ENCODE results near the gene BUB1B. TPM values are rescaled to one million over a fixed set of nuclear protein-coding genes. Genes with fewer than 3 reads are reported as not detected.

The BUB1B gene
- total RNA-seq, 1 experiment from 2014 or later: 67.8 TPM

DNA sequence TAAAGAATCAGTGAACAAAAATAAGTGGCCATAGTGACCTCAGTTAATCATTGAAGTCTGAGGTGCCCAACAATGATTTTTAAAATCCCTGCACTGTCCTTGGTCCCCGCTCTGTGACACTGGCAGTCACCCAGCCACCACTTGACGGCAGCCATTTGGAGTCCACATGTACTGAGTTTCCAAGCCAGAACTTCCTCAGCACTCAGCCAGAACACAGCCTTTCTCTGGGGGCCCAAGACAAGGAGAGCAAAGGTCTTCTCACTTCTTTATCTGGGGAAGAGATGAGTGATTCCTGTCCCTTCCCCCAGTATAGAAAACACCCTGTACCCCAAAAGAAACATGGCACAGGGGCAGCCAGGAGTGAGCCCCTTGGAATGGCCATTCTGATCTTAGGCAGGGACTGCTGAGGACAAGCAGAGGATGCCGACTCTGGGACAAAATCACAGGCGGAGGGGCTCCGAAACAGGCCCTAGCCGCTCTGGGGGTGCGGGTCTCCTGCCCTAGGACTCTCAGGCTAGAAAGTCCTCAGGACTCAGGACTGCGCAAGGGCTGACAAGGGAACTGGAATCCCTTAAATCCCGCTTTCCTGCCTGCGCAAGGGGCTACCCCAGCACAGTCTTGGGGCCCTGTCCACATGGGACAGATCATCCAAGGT lies 90.7 kb downstream of the BUB1B start:
- CTCF ChIA-PET: no interaction called here
- no peaks in the 10 kb centered on the region for H3K9me3 ChIP-seq (ENCODE audit: control insufficient read depth, insufficient read depth, low read depth, low read length)
- no peaks in the 10 kb centered on the region; the same call in 1 of the 2 replicates for H3K36me3 ChIP-seq (ENCODE audit: control insufficient read depth, insufficient read depth, low read length)
- POLR2A ChIA-PET: interaction anchor here (1.0 kb wide), 1 partner anchor 63 kb away, joined by 4 read pairs; no protein-coding TSS in a partner anchor
- peaks cover 20% of the 10 kb centered on the region for H3K4me1 ChIP-seq (ENCODE audit: control insufficient read depth, insufficient read depth, low read length)
- intact Hi-C loops (cut with micrococcal nuclease; ENCODE audit: unreplicated experiment): no loop called here
- H3K27me3 ChIP-seq (ENCODE audit: control insufficient read depth, insufficient read depth, low read length): no peaks in the 10 kb centered on the region; the same call in 1 of the 2 replicates
- no peak overlapping the region for H3K4me3 ChIP-seq (ENCODE audit: low read depth in 2 of 2, low read length in 2 of 2)
- no peak overlapping the region for H3K27ac ChIP-seq (ENCODE audit: low read length)
- TF ChIP-seq, protein P1, sequence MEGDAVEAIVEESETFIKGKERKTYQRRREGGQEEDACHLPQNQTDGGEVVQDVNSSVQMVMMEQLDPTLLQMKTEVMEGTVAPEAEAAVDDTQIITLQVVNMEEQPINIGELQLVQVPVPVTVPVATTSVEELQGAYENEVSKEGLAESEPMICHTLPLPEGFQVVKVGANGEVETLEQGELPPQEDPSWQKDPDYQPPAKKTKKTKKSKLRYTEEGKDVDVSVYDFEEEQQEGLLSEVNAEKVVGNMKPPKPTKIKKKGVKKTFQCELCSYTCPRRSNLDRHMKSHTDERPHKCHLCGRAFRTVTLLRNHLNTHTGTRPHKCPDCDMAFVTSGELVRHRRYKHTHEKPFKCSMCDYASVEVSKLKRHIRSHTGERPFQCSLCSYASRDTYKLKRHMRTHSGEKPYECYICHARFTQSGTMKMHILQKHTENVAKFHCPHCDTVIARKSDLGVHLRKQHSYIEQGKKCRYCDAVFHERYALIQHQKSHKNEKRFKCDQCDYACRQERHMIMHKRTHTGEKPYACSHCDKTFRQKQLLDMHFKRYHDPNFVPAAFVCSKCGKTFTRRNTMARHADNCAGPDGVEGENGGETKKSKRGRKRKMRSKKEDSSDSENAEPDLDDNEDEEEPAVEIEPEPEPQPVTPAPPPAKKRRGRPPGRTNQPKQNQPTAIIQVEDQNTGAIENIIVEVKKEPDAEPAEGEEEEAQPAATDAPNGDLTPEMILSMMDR (IDR thresholded peaks at IDR 0.05): no peak
- TF ChIP-seq TCF7L2 (IDR thresholded peaks at IDR 0.05; ENCODE audit: low read depth, low read length) (no peak), POLR2AphosphoS5 (IDR thresholded peaks at IDR 0.05; ENCODE audit: low read depth, low read length) (no peak), REST (IDR thresholded peaks at IDR 0.05; ENCODE audit: insufficient read depth in 1 of 2, low read depth in 2 of 2, low read length in 1 of 2) (no peak), SIN3A (IDR thresholded peaks at IDR 0.05; ENCODE audit: borderline replicate concordance, insufficient read depth, low read depth, low read length) (no peak)
- in situ Hi-C loops (cut with HindIII; ENCODE audit: low pct_unique_long_range_greater_than_20kb, low sequenced_read_pairs): no loop called here
- ATAC-seq (no peak), DNase-seq (ENCODE audit: low read depth, low spot score) (no peak)
- no TSS peak for BruUV-seq (replicated peaks)

GRCh38 chr15:40252141-40252437 lies 91.2 kb downstream of the BUB1B start:
- H3K36me3 ChIP-seq (ENCODE audit: control insufficient read depth, insufficient read depth, low read length): no peaks in the 10 kb centered on the region; the same call in 1 of the 2 replicates
- intact Hi-C loops (cut with micrococcal nuclease; ENCODE audit: unreplicated experiment): no loop called here
- CTCF ChIA-PET: no interaction called here
- no TSS peak for BruUV-seq (replicated peaks)
- H3K9me3 ChIP-seq (ENCODE audit: control insufficient read depth, insufficient read depth, low read depth, low read length): no peaks in the 10 kb centered on the region
- peak overlapping the region; percentile 48 to 52 for H3K4me3 ChIP-seq (ENCODE audit: low read depth in 2 of 2, low read length in 2 of 2)
- TF ChIP-seq SIN3A (IDR thresholded peaks at IDR 0.05; ENCODE audit: borderline replicate concordance, insufficient read depth, low read depth, low read length): no peak
- TF ChIP-seq REST (IDR thresholded peaks at IDR 0.05; ENCODE audit: insufficient read depth in 1 of 2, low read depth in 2 of 2, low read length in 1 of 2): no peak
- no peak for TF ChIP-seq POLR2AphosphoS5 (IDR thresholded peaks at IDR 0.05; ENCODE audit: low read depth, low read length)
- TF ChIP-seq, protein P1 (IDR thresholded peaks at IDR 0.05): no peak
- no peak for TF ChIP-seq TCF7L2 (IDR thresholded peaks at IDR 0.05; ENCODE audit: low read depth, low read length)
- H3K4me1 ChIP-seq (ENCODE audit: control insufficient read depth, insufficient read depth, low read length): peaks cover 22% of the 10 kb centered on the region
- no peak overlapping the region for H3K27ac ChIP-seq (ENCODE audit: low read length)
- no peak for DNase-seq (ENCODE audit: low read depth, low spot score)
- no peaks in the 10 kb centered on the region; the same call in 1 of the 2 replicates for H3K27me3 ChIP-seq (ENCODE audit: control insufficient read depth, insufficient read depth, low read length)
- in situ Hi-C loops (cut with HindIII; ENCODE audit: low pct_unique_long_range_greater_than_20kb, low sequenced_read_pairs): no loop called here
- ATAC-seq: no peak
- POLR2A ChIA-PET: no interaction called here

All from Panc1 (cell line).